ENCODE results near the gene RUVBL1. TPM values are rescaled to one million over a fixed set of nuclear protein-coding genes. Genes with fewer than 3 reads are reported as not detected.

The RUVBL1 gene
- total and polyA plus RNA-seq, 2 of the 4 experiments (the other 2 are of a cell fraction) = 68.7 to 83.3 TPM

DNA sequence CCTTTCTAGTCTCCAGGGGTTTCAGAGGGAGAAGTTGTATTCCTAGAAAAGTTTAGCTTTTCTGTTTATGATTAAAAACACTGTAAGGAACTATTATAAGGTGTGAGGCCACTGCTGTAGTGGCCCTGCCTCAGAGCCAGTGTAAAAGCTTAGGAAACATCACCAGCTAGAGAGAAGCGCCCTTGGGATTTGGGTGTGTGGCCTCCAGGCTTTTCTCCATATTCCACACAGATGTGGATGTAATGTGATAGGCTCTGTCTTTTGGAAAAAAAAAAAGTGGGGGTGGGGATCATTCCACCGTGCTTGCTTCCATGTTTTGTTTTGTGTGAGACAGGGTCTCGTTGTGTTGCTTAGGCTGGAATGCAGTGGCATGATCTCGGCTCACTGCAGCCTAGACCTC, 57.5 kb downstream of the RUVBL1 start:
- H2AK5ac ChIP-seq (ENCODE audit: low read depth, low read length) = no peak overlapping the region
- no TSS peak for BruUV-seq (replicated peaks)
- H4K8ac ChIP-seq (ENCODE audit: low read depth in 2 of 2, low read length in 2 of 2) = no peak overlapping the region
- intact Hi-C loops (cut with micrococcal nuclease) (no loop called here), in situ Hi-C loops (cut with MboI; ENCODE audit: low sequenced_read_pairs) (no loop called here), dilution Hi-C loops (cut with HindIII; ENCODE audit: low sequenced_read_pairs, unreplicated experiment) (no loop called here)
- H4K5ac ChIP-seq (ENCODE audit: low read depth, low read length) = no peak overlapping the region
- H3K79me1 ChIP-seq (ENCODE audit: low read depth in 1 of 2, low read length in 2 of 2) = peaks cover 61 to 78% of the 10 kb centered on the region in 2 experiments
- no peak overlapping the region for H3K4ac ChIP-seq (ENCODE audit: low read depth, low read length)
- H2BK120ac ChIP-seq (ENCODE audit: low read depth, low read length) = no peak overlapping the region
- no peak overlapping the region for H3K23ac ChIP-seq (ENCODE audit: low read depth, low read length)
- H4K91ac ChIP-seq (ENCODE audit: insufficient read depth, low read depth, low read length) = no peak overlapping the region
- H3K27ac ChIP-seq (ENCODE audit: insufficient read depth, low read length) = no peak overlapping the region
- no peak overlapping the region for H3K56ac ChIP-seq (ENCODE audit: extremely low read depth, insufficient read depth, low read length)
- H4K20me1 ChIP-seq (ENCODE audit: insufficient read depth, low read length) = peaks cover 75% of the 10 kb centered on the region
- H3K27me3 ChIP-seq (ENCODE audit: control insufficient read depth, insufficient read depth, low read length) = no peaks in the 10 kb centered on the region
- ChIA-PET CTCF (interaction anchor here (0.9 to 1.3 kb wide), 2 partner anchors 10 to 11 kb away, joined by 3 read pairs; no protein-coding TSS in a partner anchor), POLR2A (ENCODE audit: unreplicated experiment) (no interaction called here)
- H3K14ac ChIP-seq (replicated peaks; ENCODE audit: low read depth, low read length) = no peak overlapping the region
- H2BK5ac ChIP-seq (ENCODE audit: low read depth, low read length, poor library complexity, severe bottlenecking) = no peak overlapping the region
- no peak overlapping the region for H3K9ac ChIP-seq (ENCODE audit: low read depth, low read length)
- H2BK20ac ChIP-seq (ENCODE audit: low read depth, low read length) = no peak overlapping the region
- ATAC-seq (ENCODE audit: low read depth) = no peak
- H3K36me3 ChIP-seq (ENCODE audit: control insufficient read depth, insufficient read depth, low read length) = peaks cover 83% of the 10 kb centered on the region
- no peak overlapping the region for H3K4me3 ChIP-seq (ENCODE audit: insufficient read depth, low read depth, low read length)
- 100% methylated on average over 1 of the region's 4 CpGs; no CpG with 5 or more reads in 1 of the 2 experiments for WGBS, 2 experiments (ENCODE audit: extremely low coverage in 2 of 2, insufficient read length in 1 of 2)
- H3K4me1 ChIP-seq (ENCODE audit: control insufficient read depth, insufficient read depth, low read length) = peaks cover 14% of the 10 kb centered on the region
- no peak overlapping the region for H2AFZ ChIP-seq (replicated peaks; ENCODE audit: low read length, poor library complexity)
- no peak for TF ChIP-seq RFX5 (IDR thresholded peaks at IDR 0.05; ENCODE audit: low read depth, low read length)
- TF ChIP-seq MAFK (IDR thresholded peaks at IDR 0.05; ENCODE audit: low read depth, low read length) = no peak
- TF ChIP-seq, protein P1, sequence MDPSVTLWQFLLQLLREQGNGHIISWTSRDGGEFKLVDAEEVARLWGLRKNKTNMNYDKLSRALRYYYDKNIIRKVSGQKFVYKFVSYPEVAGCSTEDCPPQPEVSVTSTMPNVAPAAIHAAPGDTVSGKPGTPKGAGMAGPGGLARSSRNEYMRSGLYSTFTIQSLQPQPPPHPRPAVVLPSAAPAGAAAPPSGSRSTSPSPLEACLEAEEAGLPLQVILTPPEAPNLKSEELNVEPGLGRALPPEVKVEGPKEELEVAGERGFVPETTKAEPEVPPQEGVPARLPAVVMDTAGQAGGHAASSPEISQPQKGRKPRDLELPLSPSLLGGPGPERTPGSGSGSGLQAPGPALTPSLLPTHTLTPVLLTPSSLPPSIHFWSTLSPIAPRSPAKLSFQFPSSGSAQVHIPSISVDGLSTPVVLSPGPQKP (IDR thresholded peaks at IDR 0.05; ENCODE audit: borderline replicate concordance, low read depth, low read length) = no peak
- TF ChIP-seq MXI1 (IDR thresholded peaks at IDR 0.05; ENCODE audit: borderline replicate concordance, low read depth, low read length) = no peak
- TF ChIP-seq NFE2L2 (IDR thresholded peaks at IDR 0.05; ENCODE audit: low read depth, low read length) = no peak
- TF ChIP-seq POLR2A (IDR thresholded peaks at IDR 0.05; ENCODE audit: low read depth, low read length) = no peak
- TF ChIP-seq BHLHE40 (IDR thresholded peaks at IDR 0.05; ENCODE audit: low read depth, low read length) = no peak
- TF ChIP-seq, protein P2, sequence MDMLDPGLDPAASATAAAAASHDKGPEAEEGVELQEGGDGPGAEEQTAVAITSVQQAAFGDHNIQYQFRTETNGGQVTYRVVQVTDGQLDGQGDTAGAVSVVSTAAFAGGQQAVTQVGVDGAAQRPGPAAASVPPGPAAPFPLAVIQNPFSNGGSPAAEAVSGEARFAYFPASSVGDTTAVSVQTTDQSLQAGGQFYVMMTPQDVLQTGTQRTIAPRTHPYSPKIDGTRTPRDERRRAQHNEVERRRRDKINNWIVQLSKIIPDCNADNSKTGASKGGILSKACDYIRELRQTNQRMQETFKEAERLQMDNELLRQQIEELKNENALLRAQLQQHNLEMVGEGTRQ (IDR thresholded peaks at IDR 0.05; ENCODE audit: low read depth, low read length) = no peak
- no peak for TF ChIP-seq SMC3 (IDR thresholded peaks at IDR 0.05; ENCODE audit: low read depth, low read length)
- TF ChIP-seq FOS (IDR thresholded peaks at IDR 0.05; ENCODE audit: low read depth, low read length) = no peak
- TF ChIP-seq RCOR1 (IDR thresholded peaks at IDR 0.05; ENCODE audit: insufficient replicate concordance, low read length) = no peak
- no peak for TF ChIP-seq CEBPB (IDR thresholded peaks at IDR 0.05; ENCODE audit: low read depth, low read length)
- TF ChIP-seq RAD21 (IDR thresholded peaks at IDR 0.05; ENCODE audit: low read length) = no peak
- TF ChIP-seq MAZ (IDR thresholded peaks at IDR 0.05; ENCODE audit: borderline replicate concordance, low read depth, low read length) = no peak
- TF ChIP-seq, protein P3, sequence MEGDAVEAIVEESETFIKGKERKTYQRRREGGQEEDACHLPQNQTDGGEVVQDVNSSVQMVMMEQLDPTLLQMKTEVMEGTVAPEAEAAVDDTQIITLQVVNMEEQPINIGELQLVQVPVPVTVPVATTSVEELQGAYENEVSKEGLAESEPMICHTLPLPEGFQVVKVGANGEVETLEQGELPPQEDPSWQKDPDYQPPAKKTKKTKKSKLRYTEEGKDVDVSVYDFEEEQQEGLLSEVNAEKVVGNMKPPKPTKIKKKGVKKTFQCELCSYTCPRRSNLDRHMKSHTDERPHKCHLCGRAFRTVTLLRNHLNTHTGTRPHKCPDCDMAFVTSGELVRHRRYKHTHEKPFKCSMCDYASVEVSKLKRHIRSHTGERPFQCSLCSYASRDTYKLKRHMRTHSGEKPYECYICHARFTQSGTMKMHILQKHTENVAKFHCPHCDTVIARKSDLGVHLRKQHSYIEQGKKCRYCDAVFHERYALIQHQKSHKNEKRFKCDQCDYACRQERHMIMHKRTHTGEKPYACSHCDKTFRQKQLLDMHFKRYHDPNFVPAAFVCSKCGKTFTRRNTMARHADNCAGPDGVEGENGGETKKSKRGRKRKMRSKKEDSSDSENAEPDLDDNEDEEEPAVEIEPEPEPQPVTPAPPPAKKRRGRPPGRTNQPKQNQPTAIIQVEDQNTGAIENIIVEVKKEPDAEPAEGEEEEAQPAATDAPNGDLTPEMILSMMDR (conservative IDR thresholded peaks at IDR 0.05; ENCODE audit: low read depth, low read length) = no peak
- TF ChIP-seq CHD1 (IDR thresholded peaks at IDR 0.05; ENCODE audit: low read depth, low read length) = no peak
- peaks cover 20% of the 10 kb centered on the region for H3K9me1 ChIP-seq (ENCODE audit: insufficient read depth, low read length)
- H3K9me3 ChIP-seq (ENCODE audit: control insufficient read depth, insufficient read depth, low read length) = no peaks in the 10 kb centered on the region
- H3K4me2 ChIP-seq (ENCODE audit: low read depth, low read length) = no peak overlapping the region
- H3K18ac ChIP-seq (ENCODE audit: low read depth, low read length) = no peak overlapping the region
- H2BK15ac ChIP-seq (ENCODE audit: low read depth, low read length) = no peak overlapping the region
- no peak for DNase-seq
- no peak overlapping the region for H2AK9ac ChIP-seq (replicated peaks; ENCODE audit: low read depth, low read length, poor library complexity)

Data from IMR-90 (cell line).